ENCODE measurements around the gene MMEL1.

Gene MMEL1

DNA sequence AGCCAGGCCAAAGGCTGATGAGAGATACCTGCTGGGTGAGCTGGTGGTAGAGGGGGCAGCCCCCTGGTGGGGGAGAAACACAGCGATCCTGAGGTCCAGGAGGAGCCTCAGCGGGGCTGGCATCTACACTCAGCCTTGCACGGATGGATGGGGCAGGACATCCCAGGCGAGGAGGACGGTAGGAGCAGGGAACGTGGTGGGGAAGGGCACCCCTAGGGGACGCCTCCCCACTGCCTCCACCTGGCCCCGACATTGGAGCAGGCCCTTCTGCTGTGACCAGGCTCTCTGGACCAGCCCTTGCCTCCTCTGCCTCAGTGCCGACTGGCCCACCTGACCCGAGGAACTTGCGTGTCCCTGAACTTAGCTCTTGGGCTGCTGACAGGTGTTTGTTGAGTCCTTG lies 6.4 kb upstream of the MMEL1 start:
- H3K4me2 ChIP-seq (ENCODE audit: low read length, poor library complexity, severe bottlenecking), result no peak overlapping the region
- peaks cover 19% of the 10 kb centered on the region for H3K4me1 ChIP-seq (ENCODE audit: control insufficient read depth, insufficient read depth, low read depth, low read length)
- H3K27me3 ChIP-seq (ENCODE audit: control insufficient read depth in 1 of 2, insufficient read depth in 1 of 2, low read length in 2 of 2), result peaks cover 27 to 28% of the 10 kb centered on the region in 2 experiments
- no peak overlapping the region for H3K4me3 ChIP-seq (ENCODE audit: insufficient read depth in 1 of 2, low read depth in 1 of 2, low read length in 2 of 2)
- H2AK5ac ChIP-seq (ENCODE audit: low read length, severe bottlenecking), result no peak overlapping the region
- H2BK120ac ChIP-seq (ENCODE audit: low read depth, low read length), result no peak overlapping the region
- no peak overlapping the region for H3K27ac ChIP-seq (ENCODE audit: low read length, poor library complexity, severe bottlenecking)
- H4K91ac ChIP-seq (ENCODE audit: low read length), result no peak overlapping the region
- H2BK5ac ChIP-seq (ENCODE audit: low read depth, low read length, poor library complexity, severe bottlenecking), result no peak overlapping the region
- no peak overlapping the region for H2AFZ ChIP-seq (ENCODE audit: low read depth, low read length)
- H2BK15ac ChIP-seq (ENCODE audit: low read depth, poor library complexity, severe bottlenecking), result no peak overlapping the region
- H3K36me3 ChIP-seq (ENCODE audit: control insufficient read depth in 1 of 2, insufficient read depth in 2 of 2, low read depth in 1 of 2, low read length in 2 of 2), result no peaks in the 10 kb centered on the region
- no peak overlapping the region for H3K23ac ChIP-seq (ENCODE audit: low read length in 2 of 2)
- no peak overlapping the region for H3K18ac ChIP-seq (ENCODE audit: low read depth in 1 of 2, low read length in 2 of 2)
- DNase-seq, result no peak
- H4K8ac ChIP-seq (ENCODE audit: low read length), result no peak overlapping the region
- no peak overlapping the region for H3K4ac ChIP-seq (ENCODE audit: low read depth in 1 of 2, low read length in 2 of 2)
- H3K9ac ChIP-seq (ENCODE audit: low read length), result no peak overlapping the region
- H3K14ac ChIP-seq (ENCODE audit: low read length in 2 of 2), result peak overlapping the region in 1 of 2 experiments; percentile 30
- H2BK12ac ChIP-seq (ENCODE audit: low read length in 2 of 2), result no peak overlapping the region
- H3K79me1 ChIP-seq (replicated peaks; ENCODE audit: low read length, poor library complexity, severe bottlenecking), result peaks cover 16% of the 10 kb centered on the region
- peaks cover 6% of the 10 kb centered on the region for H3K9me3 ChIP-seq (ENCODE audit: control insufficient read depth, low read length)
- WGBS, result 62% methylated on average over 11 of the region's 11 CpGs

DNA sequence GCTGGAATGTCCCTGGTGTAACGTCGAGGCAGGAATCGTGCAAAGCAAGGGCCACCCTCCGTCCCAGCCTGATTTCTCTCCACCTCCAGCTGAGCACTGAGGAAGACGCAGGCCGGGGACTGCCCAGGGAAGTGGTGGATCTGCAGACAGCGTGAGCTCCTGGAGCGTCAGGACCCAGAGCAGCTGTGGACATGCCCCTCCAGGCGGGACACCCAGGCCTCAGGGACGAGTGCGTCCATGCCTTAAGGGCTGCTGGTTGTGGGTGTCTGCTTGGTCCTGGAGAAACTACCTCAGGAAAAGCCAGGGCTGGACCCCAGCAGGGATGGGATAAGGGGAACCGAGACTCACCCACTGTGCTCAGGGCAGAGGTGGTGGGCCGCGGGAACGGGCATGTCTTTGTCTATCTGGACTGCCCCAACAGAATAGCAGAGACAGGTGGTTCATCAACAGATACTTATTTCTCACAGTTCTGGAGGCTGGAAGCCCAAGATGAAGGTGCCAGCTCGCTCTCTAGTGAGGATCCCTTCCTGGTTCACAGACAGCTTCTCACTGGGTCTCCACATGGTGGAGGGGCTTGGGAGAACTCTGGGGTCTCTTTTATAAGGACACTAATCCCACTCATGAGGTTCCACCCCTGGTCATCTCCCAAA lies 5.8 kb upstream of the MMEL1 start:
- no peak for DNase-seq
- no peak overlapping the region for H3K14ac ChIP-seq (ENCODE audit: low read length in 2 of 2)
- peaks cover 16% of the 10 kb centered on the region for H3K79me1 ChIP-seq (replicated peaks; ENCODE audit: low read length, poor library complexity, severe bottlenecking)
- peaks cover 6% of the 10 kb centered on the region for H3K9me3 ChIP-seq (ENCODE audit: control insufficient read depth, low read length)
- H3K27me3 ChIP-seq (ENCODE audit: control insufficient read depth in 1 of 2, insufficient read depth in 1 of 2, low read length in 2 of 2), result peaks cover 33 to 34% of the 10 kb centered on the region in 2 experiments
- H3K9ac ChIP-seq (ENCODE audit: low read length), result no peak overlapping the region
- no peak overlapping the region for H2AFZ ChIP-seq (ENCODE audit: low read depth, low read length)
- no peak overlapping the region for H3K23ac ChIP-seq (ENCODE audit: low read length in 2 of 2)
- no peak overlapping the region for H2AK5ac ChIP-seq (ENCODE audit: low read length, severe bottlenecking)
- no peak overlapping the region for H2BK5ac ChIP-seq (ENCODE audit: low read depth, low read length, poor library complexity, severe bottlenecking)
- no peak overlapping the region for H2BK120ac ChIP-seq (ENCODE audit: low read depth, low read length)
- no peak overlapping the region for H2BK12ac ChIP-seq (ENCODE audit: low read length in 2 of 2)
- no peak overlapping the region for H3K4me2 ChIP-seq (ENCODE audit: low read length, poor library complexity, severe bottlenecking)
- 77% methylated on average over 15 of the region's 16 CpGs for WGBS
- no peak overlapping the region for H3K4ac ChIP-seq (ENCODE audit: low read depth in 1 of 2, low read length in 2 of 2)
- H3K27ac ChIP-seq (ENCODE audit: low read length, poor library complexity, severe bottlenecking), result no peak overlapping the region
- no peak overlapping the region for H4K91ac ChIP-seq (ENCODE audit: low read length)
- no peak overlapping the region for H3K18ac ChIP-seq (ENCODE audit: low read depth in 1 of 2, low read length in 2 of 2)
- no peaks in the 10 kb centered on the region for H3K36me3 ChIP-seq (ENCODE audit: control insufficient read depth in 1 of 2, insufficient read depth in 2 of 2, low read depth in 1 of 2, low read length in 2 of 2)
- H2BK15ac ChIP-seq (ENCODE audit: low read depth, poor library complexity, severe bottlenecking), result no peak overlapping the region
- no peak overlapping the region for H4K8ac ChIP-seq (ENCODE audit: low read length)
- H3K4me3 ChIP-seq (ENCODE audit: insufficient read depth in 1 of 2, low read depth in 1 of 2, low read length in 2 of 2), result no peak overlapping the region
- peaks cover 17% of the 10 kb centered on the region for H3K4me1 ChIP-seq (ENCODE audit: control insufficient read depth, insufficient read depth, low read depth, low read length)

DNA sequence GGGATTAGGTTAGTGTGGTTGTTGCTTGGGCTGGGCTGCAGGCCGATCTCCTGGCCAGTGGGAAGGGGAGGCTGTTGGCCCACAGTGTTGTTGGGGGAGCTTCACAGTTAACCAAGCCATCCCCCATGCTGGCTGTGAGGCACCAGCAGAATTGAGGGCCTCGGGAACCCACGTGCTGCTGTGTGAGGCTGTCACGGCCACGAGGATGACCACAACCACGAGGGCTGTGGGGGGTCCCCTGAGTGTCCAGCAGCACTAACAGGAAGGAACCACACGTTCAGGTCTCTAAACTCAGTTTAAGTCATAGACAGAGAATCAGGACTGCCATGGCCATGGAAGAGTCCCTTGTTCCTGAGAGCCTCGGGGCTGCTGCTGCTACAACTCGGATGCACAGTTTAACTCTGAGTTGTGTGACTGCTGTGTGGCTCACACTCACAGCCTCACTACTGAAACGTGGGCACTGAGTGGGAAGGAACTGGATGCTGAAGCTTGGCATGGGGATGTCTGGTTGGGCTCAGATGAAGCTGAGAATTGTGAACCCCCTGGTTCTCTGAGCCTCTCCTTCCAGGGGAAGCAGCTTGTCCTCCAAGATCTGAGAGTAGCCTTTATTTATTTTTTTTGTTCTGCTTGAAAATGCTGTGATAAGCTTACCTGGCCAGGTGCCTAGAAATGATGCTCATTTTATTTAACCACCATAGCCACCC lies 4.8 kb upstream of the MMEL1 start:
- H3K4me1 ChIP-seq (ENCODE audit: control insufficient read depth, insufficient read depth, low read depth, low read length), result peaks cover 13% of the 10 kb centered on the region
- 68% methylated on average over 10 of the region's 10 CpGs for WGBS
- H3K27ac ChIP-seq (ENCODE audit: low read length, poor library complexity, severe bottlenecking), result no peak overlapping the region
- no peak overlapping the region for H4K91ac ChIP-seq (ENCODE audit: low read length)
- H3K27me3 ChIP-seq (ENCODE audit: control insufficient read depth in 1 of 2, insufficient read depth in 1 of 2, low read length in 2 of 2), result peaks cover 43 to 44% of the 10 kb centered on the region in 2 experiments
- H3K79me1 ChIP-seq (replicated peaks; ENCODE audit: low read length, poor library complexity, severe bottlenecking), result peaks cover 14% of the 10 kb centered on the region
- no peaks in the 10 kb centered on the region for H3K36me3 ChIP-seq (ENCODE audit: control insufficient read depth in 1 of 2, insufficient read depth in 2 of 2, low read depth in 1 of 2, low read length in 2 of 2)
- H3K23ac ChIP-seq (ENCODE audit: low read length in 2 of 2), result no peak overlapping the region
- no peak overlapping the region for H2AK5ac ChIP-seq (ENCODE audit: low read length, severe bottlenecking)
- no peak for DNase-seq
- H2BK5ac ChIP-seq (ENCODE audit: low read depth, low read length, poor library complexity, severe bottlenecking), result no peak overlapping the region
- no peak overlapping the region for H3K14ac ChIP-seq (ENCODE audit: low read length in 2 of 2)
- H2AFZ ChIP-seq (ENCODE audit: low read depth, low read length), result no peak overlapping the region
- no peak overlapping the region for H3K4me3 ChIP-seq (ENCODE audit: insufficient read depth in 1 of 2, low read depth in 1 of 2, low read length in 2 of 2)
- no peak overlapping the region for H2BK15ac ChIP-seq (ENCODE audit: low read depth, poor library complexity, severe bottlenecking)
- H2BK120ac ChIP-seq (ENCODE audit: low read depth, low read length), result no peak overlapping the region
- no peak overlapping the region for H3K4me2 ChIP-seq (ENCODE audit: low read length, poor library complexity, severe bottlenecking)
- no peak overlapping the region for H3K18ac ChIP-seq (ENCODE audit: low read depth in 1 of 2, low read length in 2 of 2)
- no peak overlapping the region for H3K4ac ChIP-seq (ENCODE audit: low read depth in 1 of 2, low read length in 2 of 2)
- H3K9me3 ChIP-seq (ENCODE audit: control insufficient read depth, low read length), result peaks cover 6% of the 10 kb centered on the region
- no peak overlapping the region for H2BK12ac ChIP-seq (ENCODE audit: low read length in 2 of 2)
- H3K9ac ChIP-seq (ENCODE audit: low read length), result no peak overlapping the region
- no peak overlapping the region for H4K8ac ChIP-seq (ENCODE audit: low read length)

DNA sequence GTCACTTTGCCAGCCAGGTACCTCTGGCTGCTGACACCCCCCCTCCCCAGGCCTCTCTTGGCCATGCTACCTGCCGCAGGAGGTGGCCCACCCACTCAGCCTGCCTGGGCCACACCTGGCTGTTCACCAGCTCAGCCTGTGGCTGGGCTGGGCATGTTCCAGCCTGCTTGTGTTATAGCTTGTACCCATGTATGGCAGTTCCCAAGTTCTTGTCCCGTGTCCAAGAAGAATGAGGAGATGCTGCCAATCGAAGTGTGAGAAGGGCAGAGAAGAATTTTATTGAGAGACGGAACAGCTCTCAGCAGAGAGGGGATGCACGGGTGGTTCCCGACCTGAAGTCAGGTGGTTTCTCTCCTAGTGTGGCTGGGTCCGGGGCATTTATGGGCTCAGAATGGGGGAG lies 3.9 kb upstream of the MMEL1 start:
- no peak overlapping the region for H3K4me2 ChIP-seq (ENCODE audit: low read length, poor library complexity, severe bottlenecking)
- no peak overlapping the region for H2BK12ac ChIP-seq (ENCODE audit: low read length in 2 of 2)
- no peak overlapping the region for H3K4me3 ChIP-seq (ENCODE audit: insufficient read depth in 1 of 2, low read depth in 1 of 2, low read length in 2 of 2)
- H3K9me3 ChIP-seq (ENCODE audit: control insufficient read depth, low read length), result peaks cover 6% of the 10 kb centered on the region
- WGBS, result 78% methylated on average over 7 of the region's 7 CpGs
- H3K36me3 ChIP-seq (ENCODE audit: control insufficient read depth in 1 of 2, insufficient read depth in 2 of 2, low read depth in 1 of 2, low read length in 2 of 2), result no peaks in the 10 kb centered on the region
- no peak overlapping the region for H3K4ac ChIP-seq (ENCODE audit: low read depth in 1 of 2, low read length in 2 of 2)
- H2AFZ ChIP-seq (ENCODE audit: low read depth, low read length), result no peak overlapping the region
- H3K9ac ChIP-seq (ENCODE audit: low read length), result no peak overlapping the region
- DNase-seq, result no peak
- no peak overlapping the region for H2BK15ac ChIP-seq (ENCODE audit: low read depth, poor library complexity, severe bottlenecking)
- H3K18ac ChIP-seq (ENCODE audit: low read depth in 1 of 2, low read length in 2 of 2), result no peak overlapping the region
- H3K79me1 ChIP-seq (replicated peaks; ENCODE audit: low read length, poor library complexity, severe bottlenecking), result peaks cover 7% of the 10 kb centered on the region
- no peak overlapping the region for H2BK120ac ChIP-seq (ENCODE audit: low read depth, low read length)
- H3K27ac ChIP-seq (ENCODE audit: low read length, poor library complexity, severe bottlenecking), result no peak overlapping the region
- H4K8ac ChIP-seq (ENCODE audit: low read length), result no peak overlapping the region
- peaks cover 6% of the 10 kb centered on the region for H3K4me1 ChIP-seq (ENCODE audit: control insufficient read depth, insufficient read depth, low read depth, low read length)
- no peak overlapping the region for H4K91ac ChIP-seq (ENCODE audit: low read length)
- H3K23ac ChIP-seq (ENCODE audit: low read length in 2 of 2), result no peak overlapping the region
- H2AK5ac ChIP-seq (ENCODE audit: low read length, severe bottlenecking), result no peak overlapping the region
- no peak overlapping the region for H3K14ac ChIP-seq (ENCODE audit: low read length in 2 of 2)
- H3K27me3 ChIP-seq (ENCODE audit: control insufficient read depth in 1 of 2, insufficient read depth in 1 of 2, low read length in 2 of 2), result peaks cover 43 to 45% of the 10 kb centered on the region in 2 experiments
- H2BK5ac ChIP-seq (ENCODE audit: low read depth, low read length, poor library complexity, severe bottlenecking), result no peak overlapping the region
